Skin epidermis (tissue), 12 donors: ENCODE data around the gene GALNT7.
A peak's percentile ranks its signal among the peaks of the same experiment; 100 is the strongest.

Source experiments
- H3K27ac ChIP-seq, 21 experiments: fragments of 200-600 bp; sonication (generic) in 11 of 21; one replicate each; pipeline ENCODE4 v1.5.0; 2020; ENCODE audit warnings: mild to moderate bottlenecking in 3 of 21, inconsistent platforms in 2 of 21, moderate library complexity in 2 of 21
- H3K4me3 ChIP-seq, 7 experiments: fragments of 200-600 bp; sonication (generic) in 2 of 7; one replicate each; pipeline ENCODE4 v1.5.0; 2020; ENCODE audit warnings: inconsistent platforms in 2 of 7, mild to moderate bottlenecking in 2 of 7, moderate library complexity in 1 of 7

Gene GALNT7

GRCh38 chr4:173370130-173370476, 201.5 kb downstream of the GALNT7 start:
- peak overlapping the region; percentile 74 to 94 (median 91) for H3K27ac ChIP-seq
- peak overlapping the region; percentile 62 to 91 (median 75) for H3K4me3 ChIP-seq

DNA sequence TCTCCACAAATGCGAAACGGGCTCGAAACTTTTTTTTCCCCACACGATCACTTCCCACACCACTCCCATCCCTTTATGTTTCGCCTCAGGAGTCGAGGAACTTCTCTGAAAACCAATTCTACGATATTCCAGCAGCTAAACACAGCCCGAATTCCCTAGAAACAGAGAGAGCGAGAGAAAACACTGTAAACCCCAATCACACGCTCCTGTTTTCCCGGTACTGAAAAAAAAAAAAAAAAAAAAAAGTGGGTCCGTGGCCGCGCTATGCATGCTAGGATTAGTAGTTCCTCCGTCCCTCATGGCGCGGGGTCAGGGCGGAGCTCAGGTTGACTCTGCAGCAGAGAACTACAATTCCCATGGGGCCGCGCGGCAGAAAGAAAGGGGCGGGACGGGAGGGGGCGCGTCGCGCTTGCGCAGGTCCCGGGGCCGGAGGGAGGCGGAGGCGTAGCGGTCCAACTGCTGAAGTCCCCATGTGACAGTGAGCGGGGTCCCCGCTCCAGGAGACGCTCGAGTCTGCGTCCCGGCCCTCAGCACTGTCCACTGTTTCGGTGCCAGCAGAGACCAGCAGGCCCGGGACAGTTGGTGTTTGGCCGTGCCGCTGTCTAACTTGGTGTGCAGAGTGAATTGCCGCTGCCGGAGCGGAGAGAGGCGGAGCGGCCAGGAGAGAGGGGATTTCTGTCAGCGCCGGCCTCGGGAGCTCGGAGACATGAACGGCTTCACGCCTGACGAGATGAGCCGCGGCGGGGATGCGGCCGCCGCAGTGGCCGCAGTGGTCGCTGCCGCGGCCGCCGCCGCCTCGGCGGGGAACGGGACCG, 202.1 kb downstream of the GALNT7 start, which contains the start of gene SAP30:
Gene SAP30 (plus strand): TSS at position 478 of the 815 bp plus-strand sequence. CDS start 229 bp downstream, at position 707.
- Histone ChIP-seq H3K4me3 (peak within 1 kb of the TSS; percentile 62 to 91 (median 75)), H3K27ac (peak within 1 kb of the TSS; percentile 74 to 94 (median 91))

DNA sequence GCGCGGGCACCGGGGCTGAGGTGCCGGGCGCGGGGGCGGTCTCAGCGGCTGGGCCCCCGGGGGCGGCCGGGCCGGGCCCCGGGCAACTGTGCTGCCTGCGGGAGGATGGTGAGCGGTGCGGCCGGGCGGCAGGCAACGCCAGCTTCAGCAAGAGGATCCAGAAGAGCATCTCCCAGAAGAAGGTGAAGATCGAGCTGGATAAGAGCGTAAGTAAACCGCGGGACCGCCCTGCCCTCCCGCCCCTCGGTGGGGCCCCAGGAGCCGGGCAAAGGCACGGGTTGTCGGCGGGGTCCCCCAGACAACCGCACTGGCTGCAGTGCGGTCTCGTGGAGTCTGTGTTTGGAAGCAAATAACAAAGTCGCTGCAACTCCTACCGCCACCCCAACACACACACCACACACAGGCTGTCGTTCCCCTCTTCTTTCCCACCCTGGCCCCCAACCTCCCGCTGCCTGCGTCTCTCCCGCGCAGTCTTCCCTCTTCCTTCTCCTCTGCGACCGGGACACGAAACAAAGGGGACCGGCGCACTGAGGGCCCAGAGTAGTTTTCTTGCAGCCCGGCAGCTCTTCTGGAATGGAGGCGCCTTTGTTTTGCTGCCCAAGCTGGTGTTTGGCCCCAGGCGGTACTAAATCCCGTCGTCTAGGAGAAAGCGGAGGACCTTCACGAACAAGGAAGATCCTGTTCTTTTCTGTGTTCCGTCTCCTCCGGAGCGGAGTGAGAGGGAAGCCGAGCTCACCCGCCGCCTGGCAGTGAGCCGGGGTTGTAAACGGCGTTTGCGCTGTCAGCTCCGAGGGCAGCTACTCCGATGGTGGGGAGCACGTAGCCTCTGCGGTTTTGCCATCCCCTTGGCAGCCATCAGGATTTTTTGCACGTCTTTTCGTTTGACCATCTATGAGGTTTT, 202.9 kb downstream of the GALNT7 start:
- H3K4me3 ChIP-seq, result peak overlapping the region; percentile 62 to 91 (median 75)

More for the DNA sequence above, 202.9 kb downstream of the GALNT7 start:
- H3K27ac ChIP-seq, result peak overlapping the region; percentile 56 to 93 (median 88)
